C4-2B (cell line): ENCODE data around the gene ECT2.

ENCODE experiments used
- ZFX ChIP-seq: fragments of 450-650 bp; IDR thresholded peaks from 2 replicates; pipeline ENCODE4 v1.6.1; 2017
- TF ChIP-seq, protein P1 (sequence below): fragments of 450-650 bp; conservative IDR thresholded peaks from 2 replicates; pipeline ENCODE4 v1.5.1; 2017; ENCODE audit warnings: mild to moderate bottlenecking

DNA sequence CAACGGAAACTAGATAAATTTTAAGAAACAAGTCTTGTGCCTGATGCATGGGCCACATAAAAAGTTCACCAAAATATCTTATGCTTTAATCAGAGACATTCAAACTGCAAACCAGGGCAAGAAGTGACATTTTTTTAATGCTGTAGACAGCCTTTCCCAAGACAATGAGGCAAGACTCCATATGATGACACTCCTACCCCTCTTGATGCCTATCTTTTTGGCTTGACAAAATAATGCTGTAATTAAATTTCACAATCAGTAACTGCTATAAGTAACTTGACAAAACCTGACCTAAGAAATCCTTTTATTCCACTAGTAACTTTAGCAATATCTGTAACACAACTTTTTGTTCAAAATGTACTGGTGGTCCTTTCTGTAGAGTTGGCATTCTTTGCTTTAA, 48.7 kb downstream of the ECT2 start:
- TF ChIP-seq, protein P1, sequence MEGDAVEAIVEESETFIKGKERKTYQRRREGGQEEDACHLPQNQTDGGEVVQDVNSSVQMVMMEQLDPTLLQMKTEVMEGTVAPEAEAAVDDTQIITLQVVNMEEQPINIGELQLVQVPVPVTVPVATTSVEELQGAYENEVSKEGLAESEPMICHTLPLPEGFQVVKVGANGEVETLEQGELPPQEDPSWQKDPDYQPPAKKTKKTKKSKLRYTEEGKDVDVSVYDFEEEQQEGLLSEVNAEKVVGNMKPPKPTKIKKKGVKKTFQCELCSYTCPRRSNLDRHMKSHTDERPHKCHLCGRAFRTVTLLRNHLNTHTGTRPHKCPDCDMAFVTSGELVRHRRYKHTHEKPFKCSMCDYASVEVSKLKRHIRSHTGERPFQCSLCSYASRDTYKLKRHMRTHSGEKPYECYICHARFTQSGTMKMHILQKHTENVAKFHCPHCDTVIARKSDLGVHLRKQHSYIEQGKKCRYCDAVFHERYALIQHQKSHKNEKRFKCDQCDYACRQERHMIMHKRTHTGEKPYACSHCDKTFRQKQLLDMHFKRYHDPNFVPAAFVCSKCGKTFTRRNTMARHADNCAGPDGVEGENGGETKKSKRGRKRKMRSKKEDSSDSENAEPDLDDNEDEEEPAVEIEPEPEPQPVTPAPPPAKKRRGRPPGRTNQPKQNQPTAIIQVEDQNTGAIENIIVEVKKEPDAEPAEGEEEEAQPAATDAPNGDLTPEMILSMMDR = no peak
- TF ChIP-seq ZFX = no peak
